ENCODE results near the gene PPP2R5C.

- TF ChIP-seq ATF1 (CRISPR knock-in tag; IDR thresholded peaks at IDR 0.05) = no peak
- TF ChIP-seq CTCF (IDR thresholded peaks at IDR 0.05) = no peak
- no peak for TF ChIP-seq ATF3 (CRISPR knock-in tag; conservative IDR thresholded peaks at IDR 0.05)
- TF ChIP-seq ZNF232 (CRISPR knock-in tag; IDR thresholded peaks at IDR 0.05) = no peak
- no peak for TF ChIP-seq FOXP4 (CRISPR knock-in tag; IDR thresholded peaks at IDR 0.05)
- no peak for TF ChIP-seq ZNF512 (CRISPR knock-in tag; IDR thresholded peaks at IDR 0.05; ENCODE audit: borderline replicate concordance)
- no peak for TF ChIP-seq ETV6 (CRISPR knock-in tag; IDR thresholded peaks at IDR 0.05)
- TF ChIP-seq E2F5 (CRISPR knock-in tag; IDR thresholded peaks at IDR 0.05) = no peak
- TF ChIP-seq USF2 (CRISPR knock-in tag; IDR thresholded peaks at IDR 0.05) = no peak
- no peak for TF ChIP-seq CREM (CRISPR knock-in tag; IDR thresholded peaks at IDR 0.05)
- no peak for TF ChIP-seq USF1 (CRISPR knock-in tag; IDR thresholded peaks at IDR 0.05)
- no peak for TF ChIP-seq NR2C2 (CRISPR knock-in tag; IDR thresholded peaks at IDR 0.05)
- TF ChIP-seq ZNF263 (CRISPR knock-in tag; IDR thresholded peaks at IDR 0.05; ENCODE audit: low read depth) = no peak
Observed at GRCh38 chr14:101716956-101717662, 44.4 kb upstream of the PPP2R5C start.

Data from WTC11 (cell line).